Measurements from ENCODE around the gene NPEPL1.

The NPEPL1 gene

DNA sequence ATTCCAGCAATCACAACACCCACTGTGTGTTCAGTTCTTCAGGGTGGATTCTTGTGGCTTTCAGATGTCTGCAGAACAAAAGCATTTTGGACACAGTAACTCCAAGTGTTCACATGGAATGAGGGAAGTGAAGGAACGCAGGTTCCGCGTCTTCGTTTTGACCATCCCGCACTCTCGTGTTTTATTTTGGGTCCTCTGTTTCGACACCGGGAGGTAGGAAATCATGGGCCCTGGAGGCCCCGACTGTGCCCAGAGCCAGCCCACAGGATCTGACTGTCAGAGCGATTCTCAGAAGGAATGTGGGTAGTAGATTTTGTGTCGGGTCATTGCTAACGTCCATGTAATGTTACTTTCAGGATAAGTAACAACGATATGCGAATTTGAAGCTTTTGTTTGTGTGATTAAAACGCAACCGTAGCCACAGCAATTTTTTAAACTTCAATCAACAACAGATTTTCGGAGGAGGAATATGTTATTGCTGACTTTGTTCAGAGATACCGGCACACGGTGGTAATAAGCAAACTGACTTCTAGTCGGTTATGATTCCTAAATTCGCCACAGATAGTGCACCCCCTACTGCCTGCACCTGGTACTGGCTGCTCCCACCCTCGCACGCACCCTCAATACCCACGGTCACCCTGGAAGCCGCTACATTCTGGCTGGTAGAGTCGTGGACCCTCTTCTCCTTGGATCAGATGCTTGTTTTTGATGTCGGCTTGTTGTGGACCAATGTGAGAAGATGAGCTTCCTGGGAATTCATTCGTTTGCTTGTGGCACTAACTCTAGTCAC is 10.5 kb downstream of the NPEPL1 start:
- DNase-seq = no peak

DNA sequence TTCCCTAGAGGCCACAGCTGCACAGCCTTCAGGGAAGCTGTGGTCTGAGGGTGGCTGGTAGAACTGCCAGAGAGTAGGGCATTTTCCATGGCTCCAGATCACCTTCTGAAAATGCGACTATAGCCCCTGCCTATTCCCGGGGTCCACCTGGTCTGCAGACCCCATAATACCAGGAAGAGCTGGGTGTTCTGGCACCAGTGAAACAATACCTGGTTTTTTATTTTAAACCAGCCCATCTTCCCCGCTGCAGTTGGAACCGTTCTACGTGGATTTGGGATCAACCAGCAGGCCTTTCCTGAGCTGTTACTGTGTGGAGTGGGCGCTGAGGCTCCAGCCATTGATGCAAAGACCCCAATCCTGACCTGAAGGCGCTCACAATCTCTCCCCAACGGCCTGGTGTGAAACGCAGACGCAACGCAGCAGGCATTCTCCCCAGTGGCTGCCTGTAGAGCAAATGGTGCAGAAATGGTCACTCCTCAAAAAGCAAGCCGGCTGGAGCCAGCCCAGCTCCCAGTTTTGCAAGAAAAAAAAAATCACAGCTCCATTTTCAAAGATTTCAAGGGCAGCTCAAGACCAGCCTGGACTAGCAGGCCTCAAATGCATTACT is 11.3 kb downstream of the NPEPL1 start:
- DNase-seq = no peak

DNA sequence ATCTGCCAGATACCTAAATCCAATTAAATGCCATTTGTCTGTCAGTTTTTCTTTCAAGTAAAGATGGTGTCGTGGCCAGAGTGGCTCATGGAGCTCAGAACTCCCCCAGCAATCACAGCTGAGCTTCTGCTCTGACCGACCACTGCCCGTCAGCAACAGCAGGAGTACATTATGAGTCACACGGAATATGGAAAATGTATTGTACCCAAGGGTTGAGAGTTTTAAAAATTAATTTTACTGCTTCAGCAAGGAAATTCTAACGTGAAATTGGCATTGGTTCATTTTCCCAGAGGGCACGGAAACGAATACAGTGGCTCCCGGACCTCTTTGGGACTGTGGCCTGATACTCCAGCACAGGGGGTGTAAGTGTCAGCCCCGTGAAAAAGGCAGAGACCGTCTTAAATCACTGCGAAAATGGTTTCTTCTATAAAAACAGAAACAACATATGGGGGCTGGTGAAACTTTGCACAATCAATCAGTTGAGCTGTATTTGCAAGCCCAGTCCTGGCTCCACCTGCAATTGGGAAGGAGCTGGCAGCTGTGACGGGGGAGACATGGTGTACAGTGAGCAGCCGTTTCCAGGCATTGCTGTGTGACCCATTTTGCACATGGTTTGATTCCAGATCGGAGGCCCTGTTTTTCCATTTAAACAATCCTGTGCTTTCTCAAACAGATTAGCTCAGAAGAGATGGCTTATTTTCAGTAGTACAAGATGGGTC is 12.8 kb downstream of the NPEPL1 start:
- DNase-seq = no peak

DNA sequence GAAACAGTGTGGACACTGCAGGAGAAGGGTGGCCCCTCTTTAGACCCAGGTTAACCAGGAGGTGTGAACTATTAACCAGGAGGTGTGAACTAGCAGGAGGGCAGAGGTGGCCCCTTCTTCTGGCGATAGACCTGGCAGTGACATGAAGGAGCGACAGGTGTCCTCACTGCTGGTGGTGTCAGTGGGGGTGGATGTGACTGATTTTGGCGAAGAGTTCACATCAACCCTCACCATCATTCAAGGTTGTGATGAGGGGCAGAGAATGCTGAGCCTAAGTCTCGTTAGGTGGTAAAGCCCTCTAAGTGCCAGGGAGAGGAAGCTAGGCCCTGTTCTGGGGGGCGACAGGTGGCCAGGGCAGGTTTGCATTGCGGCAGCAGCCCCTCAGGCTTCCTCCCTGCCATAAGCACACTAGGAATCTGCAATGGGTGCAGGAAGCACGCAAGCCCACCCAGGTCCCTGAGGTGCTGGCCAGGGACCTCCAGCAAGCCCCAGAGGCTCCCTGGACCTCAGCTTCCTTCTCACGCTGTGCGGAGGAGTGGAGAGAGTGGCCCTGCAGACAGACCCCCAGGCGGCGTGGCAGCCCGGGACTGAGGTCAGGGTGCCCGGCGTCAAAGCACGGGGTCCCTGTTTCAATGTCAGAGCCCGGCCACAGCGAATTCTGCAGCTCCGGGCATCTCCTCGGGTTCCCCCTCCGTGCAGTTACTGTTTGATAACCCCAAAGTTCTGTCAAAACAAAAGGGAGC is 13.7 kb downstream of the NPEPL1 start:
- DNase-seq = no peak

DNA sequence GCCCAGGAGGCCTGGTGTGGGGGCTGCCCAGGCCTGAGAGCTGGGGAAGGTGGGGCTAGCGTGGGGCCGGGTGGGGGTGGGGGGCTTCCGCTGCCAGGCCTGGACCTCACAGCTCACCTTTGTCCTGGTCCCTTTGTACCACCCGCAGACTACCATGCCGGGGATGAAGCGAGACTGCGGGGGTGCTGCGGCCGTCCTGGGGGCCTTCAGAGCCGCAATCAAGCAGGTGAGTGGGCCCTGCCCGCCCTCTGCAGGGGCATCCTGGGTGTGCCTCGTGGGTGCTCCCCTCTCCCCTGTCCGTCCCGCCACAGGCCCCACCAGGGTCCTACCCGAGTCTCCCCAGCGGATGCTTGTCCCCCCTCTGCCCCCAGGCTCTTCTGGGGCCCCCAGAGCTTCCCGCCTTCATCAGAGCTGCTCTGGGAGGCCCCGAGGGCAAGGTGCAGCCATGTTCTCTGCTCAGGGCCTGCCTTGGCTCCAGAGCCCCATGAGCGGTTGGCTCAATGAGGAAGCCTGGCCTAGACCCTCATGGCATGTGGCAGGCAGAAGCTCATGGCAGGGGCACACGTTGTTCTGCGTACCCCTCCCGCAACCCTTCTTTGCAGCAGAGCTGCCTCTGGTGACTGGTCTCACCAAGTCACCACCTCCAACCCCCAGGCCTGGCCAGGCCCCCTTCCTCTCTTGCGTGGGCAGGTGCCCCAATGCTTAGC is 14.5 kb downstream of the NPEPL1 start:
- DNase-seq = no peak

DNA sequence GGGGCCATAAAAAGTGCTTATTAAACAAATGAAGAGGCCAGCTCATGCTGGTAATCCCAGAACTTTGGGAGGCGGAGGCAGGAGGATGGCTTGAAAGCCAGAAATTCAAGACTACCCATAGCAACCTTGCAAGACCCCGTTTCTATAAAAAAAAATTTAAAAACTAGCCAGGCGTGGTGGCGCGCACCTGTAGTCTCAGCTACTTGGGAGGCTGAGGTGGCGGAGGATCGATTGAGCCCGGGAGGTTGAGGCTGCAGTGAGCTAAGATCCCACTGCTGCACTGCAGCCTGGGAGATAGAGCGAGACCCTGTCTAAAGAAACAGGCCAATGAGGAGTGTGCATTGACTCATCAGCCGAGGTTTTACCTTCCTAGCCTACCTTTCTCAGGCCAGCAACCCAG is 15.2 kb downstream of the NPEPL1 start:
- no peak for DNase-seq

DNA sequence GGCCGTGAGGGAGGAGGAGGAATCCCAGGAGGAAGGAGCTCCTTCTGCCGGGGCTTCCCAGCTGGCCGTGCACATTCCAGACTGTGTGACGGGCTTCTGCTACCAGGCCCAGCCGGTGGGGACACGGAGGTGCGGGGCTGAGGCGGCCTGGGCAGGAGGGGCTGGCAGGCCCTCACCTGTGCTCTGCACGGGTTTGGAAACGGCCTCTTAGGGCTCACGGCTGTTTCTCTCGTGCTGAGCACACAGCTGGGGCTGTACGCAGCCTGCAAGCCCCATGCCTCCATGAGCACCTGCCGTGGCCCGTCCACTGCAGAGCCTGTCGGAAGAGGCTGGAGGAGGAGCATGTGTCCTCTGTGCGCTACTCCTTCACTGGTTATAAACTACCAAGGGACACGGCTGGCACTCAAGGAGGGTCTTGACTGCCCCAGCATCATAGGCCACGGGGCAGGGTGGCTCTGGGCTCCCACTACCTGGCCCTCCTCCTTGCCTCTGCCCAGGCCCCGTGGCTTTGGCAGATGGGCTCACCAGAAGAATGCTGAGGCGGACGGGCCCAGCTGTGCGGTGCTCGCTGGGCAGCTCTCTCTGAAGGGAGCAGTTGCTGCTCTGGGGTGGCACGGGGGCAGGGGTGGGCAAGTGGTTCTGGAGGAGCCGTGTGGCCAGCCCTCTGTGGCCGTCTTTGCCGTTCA is 15.8 kb downstream of the NPEPL1 start:
- no peak for DNase-seq

DNA sequence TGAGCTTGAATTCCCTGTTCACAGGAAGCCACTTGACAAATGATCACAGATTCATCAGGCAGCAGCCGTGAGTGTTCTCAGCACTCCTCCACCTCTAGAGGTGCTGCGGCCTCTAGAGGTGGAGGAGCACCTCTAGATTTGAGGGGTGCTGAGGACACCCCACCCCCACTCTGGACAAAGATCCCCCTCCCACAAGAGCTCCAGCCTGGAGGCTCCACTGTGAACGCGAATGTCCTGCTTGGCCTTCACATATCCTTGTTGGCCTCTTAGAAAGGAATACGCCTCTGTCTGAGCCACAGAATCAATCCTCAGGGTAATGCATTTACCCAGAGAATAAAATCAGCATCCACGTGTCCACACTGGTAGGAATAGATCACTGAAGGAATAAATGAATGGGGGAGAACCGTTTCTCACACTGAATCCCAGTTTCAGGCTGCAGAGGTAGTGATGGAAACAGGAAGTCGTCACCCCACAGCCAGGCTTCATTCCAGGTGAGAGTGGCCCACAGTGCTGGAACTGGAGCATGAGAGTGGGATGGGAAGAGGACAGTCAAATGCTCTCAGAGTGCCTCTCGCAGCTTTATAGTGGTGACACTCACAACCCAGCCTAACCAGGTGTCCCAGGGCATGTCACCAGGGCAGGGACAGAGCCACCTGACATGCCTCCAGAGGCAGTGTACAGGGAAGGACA is 16.6 kb downstream of the NPEPL1 start:
- DNase-seq = no peak

DNA sequence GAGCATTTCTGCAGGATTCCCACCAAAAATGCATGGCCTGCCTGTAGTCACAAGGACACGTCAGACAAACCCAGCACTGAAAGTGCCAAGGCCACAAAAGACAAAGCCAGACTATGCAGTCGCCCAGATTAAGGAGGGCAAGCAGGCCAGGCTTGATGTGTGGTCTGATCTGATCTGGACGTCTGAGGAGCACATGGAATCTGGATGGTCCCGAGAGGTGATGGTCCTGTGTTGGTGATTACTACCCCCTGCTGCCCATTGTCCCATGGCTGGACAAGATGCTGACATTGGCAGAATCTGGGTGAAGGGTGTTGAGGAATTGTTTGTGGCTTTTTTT is 17.1 kb downstream of the NPEPL1 start:
- DNase-seq = no peak

DNA sequence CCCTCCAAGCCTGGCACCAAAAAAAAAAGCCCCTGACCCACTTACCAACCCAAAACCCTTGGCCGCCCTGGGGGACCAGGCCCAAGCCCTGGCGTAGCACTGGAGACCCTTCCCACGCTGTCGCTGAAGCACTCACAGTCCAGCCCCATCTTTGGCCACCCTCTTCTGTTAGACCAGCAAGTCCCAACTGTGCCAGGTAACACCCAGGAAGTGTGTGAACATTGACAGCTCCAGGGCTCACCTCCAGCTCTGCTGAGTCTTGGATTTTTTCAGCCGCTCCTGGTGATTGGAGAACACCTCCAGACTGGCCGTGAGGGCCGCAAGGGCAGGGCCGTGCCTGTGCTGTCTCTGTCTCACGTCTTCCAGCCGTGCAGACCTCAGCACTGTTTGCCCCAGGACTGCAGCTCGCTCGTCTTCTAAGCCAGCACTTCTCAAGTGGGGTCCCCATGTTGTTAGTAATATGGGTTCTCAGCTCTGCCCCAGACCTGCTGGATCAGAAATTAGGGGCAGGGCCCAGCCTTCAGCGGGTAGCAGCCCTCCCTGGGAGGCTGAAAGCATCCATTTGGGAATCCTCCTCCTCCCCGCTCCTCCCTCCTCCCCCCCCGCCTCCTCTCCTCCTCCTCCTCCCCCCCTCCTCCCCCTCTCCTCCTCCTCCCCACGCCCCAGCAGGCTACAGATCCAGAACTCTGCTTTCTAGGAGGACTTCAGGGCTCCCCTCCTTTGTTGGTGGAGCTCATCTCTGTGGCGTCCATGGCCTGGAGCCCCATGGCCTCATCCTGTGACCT is 18.1 kb downstream of the NPEPL1 start:
- no peak for DNase-seq

DNA sequence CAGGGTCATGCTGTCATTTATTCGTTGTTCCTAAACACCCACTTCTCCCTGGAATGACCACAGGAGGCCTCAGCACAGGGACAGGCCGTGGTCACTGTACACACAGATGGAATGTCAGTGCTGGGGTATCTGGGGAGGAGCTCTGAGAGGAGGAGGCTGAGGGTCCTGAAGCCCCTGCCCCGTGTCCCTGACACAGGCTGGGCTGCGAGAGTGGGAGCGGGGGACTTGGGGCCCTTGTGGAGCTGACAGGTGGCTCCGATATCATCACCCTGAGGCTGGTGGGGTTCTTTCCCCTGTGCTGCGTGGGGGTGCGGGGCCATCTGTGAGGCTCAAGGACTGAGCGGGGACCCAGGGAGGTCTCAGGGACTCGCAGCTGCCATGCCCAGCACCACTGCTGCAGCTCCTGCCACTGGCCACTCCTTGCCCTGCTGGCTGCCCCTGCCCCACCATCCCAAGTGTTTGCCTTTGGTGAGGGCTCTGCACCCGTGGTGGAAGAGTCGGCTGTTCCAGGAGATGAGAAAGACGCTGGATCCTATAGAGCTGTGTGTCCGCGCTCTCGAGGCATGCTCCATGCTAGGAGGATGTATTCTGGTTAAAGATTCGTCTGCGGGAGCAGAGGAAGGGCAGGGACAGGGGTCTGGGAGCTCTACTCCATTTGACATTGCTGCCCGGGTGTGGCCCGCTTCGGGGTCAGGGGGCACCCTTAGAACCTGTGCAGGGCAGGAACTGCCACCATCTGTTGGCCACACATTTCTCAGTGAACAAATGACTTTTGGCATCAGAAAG is 18.9 kb downstream of the NPEPL1 start:
- no peak for DNase-seq

DNA sequence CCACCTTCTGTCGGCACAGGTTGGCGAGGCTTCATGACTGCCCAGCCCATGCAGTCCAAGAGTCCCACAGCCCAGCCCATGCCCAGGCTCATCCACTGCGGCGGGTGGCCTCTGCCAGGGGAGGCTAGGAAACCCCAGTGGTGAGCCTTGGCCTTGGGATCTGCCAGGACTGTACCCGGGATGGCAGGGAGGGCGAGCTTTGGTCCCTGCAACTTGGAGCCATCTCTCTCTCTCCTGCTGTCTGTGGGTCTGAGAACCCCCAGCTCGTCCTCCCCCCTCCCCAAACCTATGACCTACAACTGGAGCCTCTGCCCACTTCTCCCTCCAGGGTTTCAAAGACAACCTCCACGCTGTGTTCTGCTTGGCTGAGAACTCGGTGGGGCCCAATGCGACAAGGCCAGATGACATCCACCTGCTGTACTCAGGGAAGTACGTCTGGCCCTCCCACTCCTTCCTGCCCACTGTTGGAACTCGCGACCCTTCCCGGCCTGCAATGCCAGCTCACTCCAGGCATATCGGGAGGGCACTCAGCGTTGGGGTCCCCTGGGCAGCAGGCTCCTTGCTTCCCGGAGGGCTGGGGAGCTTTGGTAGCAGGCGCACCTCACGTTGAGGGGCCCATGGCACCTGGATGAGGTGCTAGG is 19.7 kb downstream of the NPEPL1 start:
- no peak for DNase-seq

DNA sequence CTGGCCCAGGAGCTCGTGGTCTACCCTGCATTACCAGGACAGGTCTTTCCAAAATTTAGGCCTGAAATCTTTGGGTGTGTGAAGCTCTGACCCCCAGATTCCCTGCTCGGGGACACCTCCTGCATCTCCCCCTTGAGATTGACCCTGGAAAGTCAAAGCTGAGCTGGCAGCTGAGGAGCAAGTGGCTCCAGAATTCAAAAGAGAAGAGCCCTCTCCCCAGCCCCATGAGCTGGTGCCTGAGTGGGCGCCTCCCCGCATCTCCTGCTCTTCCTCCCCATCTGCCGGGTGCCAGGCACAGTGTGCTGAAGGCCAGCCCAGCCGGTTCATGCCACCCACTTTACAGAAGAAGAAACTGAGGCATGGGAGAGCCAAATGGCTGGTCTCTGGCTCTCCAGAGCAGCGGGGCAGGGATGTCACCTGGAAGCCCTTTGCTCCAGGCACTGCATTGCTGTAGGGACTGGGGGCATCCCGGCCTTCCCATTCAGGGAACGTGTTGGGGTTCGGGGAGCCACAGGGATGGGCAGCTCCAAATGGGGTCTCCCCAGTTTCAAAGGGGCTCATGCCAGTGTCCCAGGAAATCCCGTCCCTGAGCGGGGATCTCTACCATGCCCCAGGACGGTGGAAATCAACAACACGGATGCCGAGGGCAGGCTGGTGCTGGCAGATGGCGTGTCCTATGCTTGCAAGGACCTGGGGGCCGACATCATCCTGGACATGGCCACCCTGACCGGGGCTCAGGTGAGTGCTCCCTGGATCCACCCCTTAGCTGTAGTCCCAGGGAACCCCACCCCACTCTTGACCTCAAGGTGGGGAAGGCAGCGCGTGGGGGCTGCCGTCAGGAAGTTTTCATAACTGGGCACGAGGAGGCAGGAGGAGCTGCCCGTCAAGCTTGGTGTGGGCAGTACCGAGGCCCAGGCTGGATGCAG is 20.5 kb downstream of the NPEPL1 start:
- DNase-seq = no peak

DNA sequence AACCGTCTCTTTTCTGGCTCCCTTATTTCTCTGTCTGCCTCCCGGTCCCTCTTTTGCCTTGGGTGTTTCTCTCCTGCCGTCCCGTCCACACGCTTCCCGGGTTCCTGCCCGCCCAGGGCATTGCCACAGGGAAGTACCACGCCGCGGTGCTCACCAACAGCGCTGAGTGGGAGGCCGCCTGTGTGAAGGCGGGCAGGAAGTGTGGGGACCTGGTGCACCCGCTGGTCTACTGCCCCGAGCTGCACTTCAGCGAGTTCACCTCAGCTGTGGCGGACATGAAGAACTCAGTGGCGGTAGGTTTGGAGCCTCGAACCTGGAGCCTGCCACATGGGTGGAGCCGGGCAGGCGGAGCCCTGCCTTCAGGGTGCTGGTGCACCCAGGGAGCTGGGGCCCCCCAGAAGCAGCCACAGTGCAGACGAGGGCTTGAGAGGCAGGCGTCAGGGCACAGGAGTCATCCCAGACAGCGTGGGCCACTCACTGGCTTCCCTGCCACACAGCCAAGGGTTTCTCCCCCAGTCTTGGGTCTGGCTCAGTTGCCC is 21.3 kb downstream of the NPEPL1 start:
- no peak for DNase-seq

DNA sequence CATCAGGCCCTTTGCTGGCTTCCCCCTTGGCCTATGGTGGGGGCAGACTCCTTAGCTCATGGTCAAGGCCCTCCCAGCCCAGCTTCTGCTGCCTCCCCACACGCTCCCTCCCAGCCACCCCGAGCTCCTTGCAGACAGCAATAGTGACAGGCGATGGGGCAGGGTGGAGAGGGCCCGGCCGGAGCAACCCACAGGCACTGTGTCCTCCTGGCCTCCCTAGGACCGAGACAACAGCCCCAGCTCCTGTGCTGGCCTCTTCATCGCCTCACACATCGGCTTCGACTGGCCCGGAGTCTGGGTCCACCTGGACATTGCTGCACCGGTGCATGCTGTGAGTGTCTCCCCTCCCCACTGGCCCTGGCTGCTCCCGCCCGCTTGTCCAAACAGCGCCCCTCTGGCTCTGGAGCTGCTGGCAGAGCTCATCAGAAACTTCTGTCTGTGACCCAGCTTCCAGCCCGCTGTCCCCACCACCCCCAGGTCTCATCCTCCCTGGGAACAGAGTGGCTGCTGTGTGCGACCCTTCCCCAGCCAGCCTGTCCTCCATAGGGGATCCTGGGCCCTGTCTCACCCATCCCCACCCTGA is 21.8 kb downstream of the NPEPL1 start:
- DNase-seq = no peak

DNA sequence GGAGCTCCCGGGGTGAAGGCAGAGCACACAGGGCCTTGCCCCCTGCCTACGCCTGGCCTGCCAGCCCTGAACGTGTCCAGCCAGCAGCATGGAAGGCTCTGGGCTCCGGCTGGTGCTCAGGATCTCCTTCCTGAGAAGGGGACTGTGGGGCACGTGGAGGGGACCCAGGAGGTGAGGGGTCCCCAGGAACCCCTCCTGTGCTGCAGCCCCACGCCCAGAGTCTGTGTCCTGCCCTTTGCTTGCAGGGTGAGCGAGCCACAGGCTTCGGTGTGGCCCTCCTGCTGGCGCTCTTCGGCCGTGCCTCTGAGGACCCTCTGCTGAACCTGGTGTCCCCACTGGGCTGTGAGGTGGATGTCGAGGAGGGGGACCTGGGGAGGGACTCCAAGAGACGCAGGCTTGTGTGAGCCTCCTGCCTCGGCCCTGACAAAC is 22.3 kb downstream of the NPEPL1 start:
- no peak for DNase-seq

DNA sequence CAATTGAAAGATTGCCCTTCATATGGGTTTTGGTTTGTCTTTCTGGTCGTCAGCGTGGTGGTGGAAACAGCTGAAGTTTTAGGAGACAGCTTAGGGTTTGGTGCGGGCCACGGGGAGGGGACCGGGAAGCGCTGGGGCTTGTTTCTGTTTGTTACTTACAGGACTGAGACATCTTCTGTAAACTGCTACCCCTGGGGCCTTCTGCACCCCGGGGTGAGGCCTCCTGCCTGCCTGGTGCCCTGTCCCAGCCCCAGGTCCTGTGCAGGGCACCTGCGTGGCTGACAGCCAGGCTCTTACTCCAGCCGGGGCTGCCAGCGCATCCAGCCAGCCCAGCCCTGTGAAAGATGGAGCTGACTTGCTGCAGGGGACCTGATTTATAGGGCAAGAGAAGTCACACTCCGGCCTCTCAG is 22.8 kb downstream of the NPEPL1 start:
- DNase-seq = no peak

Data from NCI-H2081 treated with DMSO at 0.1 percent for 48 hours (cell line).